Bronchial epithelial cell (primary cell): ENCODE data around the gene MYO3B. TPM values are rescaled to one million over a fixed set of nuclear protein-coding genes. Genes with fewer than 3 reads are reported as not detected.

Experiments
- DNase-seq: peaks from one replicate; pipeline ENCODE4 v3.0.0-alpha.2; 2010; ENCODE audit warnings: low read depth
- FAIRE-seq: peaks from 2 replicates; lab custom pipeline; 2011; peaks lifted over from hg19 to GRCh38; lab: Jason Lieb, UNC
- H3K27me3 ChIP-seq: 2 replicates; pipeline ENCODE4 v1.5.1; 2011; ENCODE audit warnings: low read length; ENCODE audit not compliant: control insufficient read depth, insufficient read depth
- H3K36me3 ChIP-seq: 2 replicates; pipeline ENCODE4 v1.5.1; 2011; ENCODE audit warnings: low read length; ENCODE audit not compliant: control insufficient read depth, insufficient read depth
- H3K4me3 ChIP-seq: 2 replicates; pipeline ENCODE4 v1.5.1; 2011; ENCODE audit warnings: mild to moderate bottlenecking, low read depth, low read length, control low read depth
- CTCF ChIP-seq: IDR thresholded peaks from 2 replicates; pipeline ENCODE4 v1.5.1; 2011; ENCODE audit warnings: mild to moderate bottlenecking, moderate library complexity, low read length, control low read depth, inconsistent platforms; ENCODE audit not compliant: insufficient read depth, severe bottlenecking
- total RNA-seq: library from RNA; depleted of rRNA; stranded (reverse); fragments of >200 nt; gene quantifications from 2 replicates; pipeline ENCODE4 v1.2.1, GENCODE V29; 2014

MYO3B gene
- total RNA-seq, 1 donor from 2014 or later = under 0.01 TPM

- H3K27me3 ChIP-seq = no peaks in the 10 kb centered on the region
- no peak for FAIRE-seq
- no peak for DNase-seq
- no peaks in the 10 kb centered on the region for H3K36me3 ChIP-seq
- no peak for TF ChIP-seq CTCF
- H3K4me3 ChIP-seq = no peak overlapping the region
These were observed 216.0 kb downstream of the MYO3B start for GRCh38 chr2:170393861-170394498.

GRCh38 chr2:170394641-170395387 lies 216.9 kb downstream of the MYO3B start:
- no peak overlapping the region for H3K4me3 ChIP-seq
- H3K27me3 ChIP-seq = no peaks in the 10 kb centered on the region
- FAIRE-seq (no peak), DNase-seq (no peak)
- H3K36me3 ChIP-seq = no peaks in the 10 kb centered on the region
- TF ChIP-seq CTCF = no peak

- DNase-seq (peak; percentile 33), FAIRE-seq (no peak)
These were observed 219.0 kb downstream of the MYO3B start for GRCh38 chr2:170396799-170397459.

GRCh38 chr2:170401187-170401586 lies 223.2 kb downstream of the MYO3B start:
- H3K4me3 ChIP-seq = no peak overlapping the region
- no peak for DNase-seq

More at GRCh38 chr2:170396799-170397459, 219.0 kb downstream of the MYO3B start:
- no peaks in the 10 kb centered on the region for H3K27me3 ChIP-seq
- H3K4me3 ChIP-seq = no peak overlapping the region
- TF ChIP-seq CTCF = peak; percentile 11
- H3K36me3 ChIP-seq = no peaks in the 10 kb centered on the region

GRCh38 chr2:170404846-170405245 lies 226.9 kb downstream of the MYO3B start:
- FAIRE-seq = no peak
- no peak for TF ChIP-seq CTCF

More at GRCh38 chr2:170401187-170401586, 223.2 kb downstream of the MYO3B start:
- FAIRE-seq = no peak
- Histone ChIP-seq H3K27me3 (peaks cover 1% of the 10 kb centered on the region), H3K36me3 (no peaks in the 10 kb centered on the region)
- no peak for TF ChIP-seq CTCF

More at GRCh38 chr2:170404846-170405245, 226.9 kb downstream of the MYO3B start:
- Histone ChIP-seq H3K4me3 (no peak overlapping the region), H3K36me3 (no peaks in the 10 kb centered on the region), H3K27me3 (peaks cover 1% of the 10 kb centered on the region)
- DNase-seq = no peak
